ENCODE data around the gene OPTC.

GRCh38 chr1:203505526-203506204 is 11.7 kb downstream of the OPTC start:
- no peak for TF ChIP-seq POLR2A (IDR thresholded peaks at IDR 0.05; ENCODE audit: low read depth, low read length)
- no peak for TF ChIP-seq POLR2AphosphoS5 (IDR thresholded peaks at IDR 0.05; ENCODE audit: low read depth, low read length)
- no peak for TF ChIP-seq TAF1 (IDR thresholded peaks at IDR 0.05; ENCODE audit: borderline replicate concordance, low read depth, low read length)
